ENCODE measurements around the gene MAP3K13. TPM values are rescaled to one million over a fixed set of nuclear protein-coding genes. Genes with fewer than 3 reads are reported as not detected.
A peak's percentile ranks its signal among the peaks of the same experiment; 100 is the strongest.

MAP3K13 gene
- total and polyA plus RNA-seq, 2 of the 13 experiments (the other 11 are each of a cell fraction or from before 2014, with no cell fraction given), result 24.2 to 26.5 TPM

- no peak for TF ChIP-seq SIX1 (CRISPR knock-in tag; IDR thresholded peaks at IDR 0.05; ENCODE audit: borderline replicate concordance)
Measured at GRCh38 chr3:185534511-185534910, 171.6 kb downstream of the MAP3K13 start (continued).

DNA sequence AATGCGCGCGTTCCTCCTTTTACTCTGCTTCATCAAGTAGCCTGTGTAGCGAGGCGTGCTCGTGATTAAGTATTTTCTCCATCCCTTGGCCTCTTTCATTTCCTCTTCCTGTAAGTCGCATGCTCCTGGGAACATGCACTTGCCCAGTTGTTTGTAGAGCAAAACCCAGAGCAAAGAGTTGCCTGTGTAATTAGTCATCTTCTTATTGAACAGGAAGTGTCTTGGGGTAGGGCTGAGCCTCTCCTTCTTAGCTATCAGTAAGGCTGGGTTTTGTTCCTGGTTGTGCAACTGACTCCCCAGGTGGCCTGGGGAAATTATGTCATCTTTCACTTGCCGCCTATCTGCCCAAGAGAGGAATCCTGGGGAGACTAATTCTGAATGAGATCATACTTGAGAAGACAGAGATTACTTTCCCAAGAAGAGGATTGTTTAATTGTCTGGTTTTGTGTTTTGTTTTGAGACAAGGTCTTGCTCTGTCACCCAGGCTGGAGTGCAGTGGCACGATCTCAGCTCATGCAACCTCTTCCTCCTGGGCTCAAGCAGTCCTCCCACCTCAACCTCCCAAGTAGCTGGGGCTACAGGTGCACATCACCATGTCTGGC lies 174.5 kb downstream of the MAP3K13 start:
- POLR2A ChIA-PET, result no interaction called here
- H3K27me3 ChIP-seq (ENCODE audit: control insufficient read depth in 1 of 2, insufficient read depth in 2 of 2, low read length in 2 of 2), result no peaks in the 10 kb centered on the region
- in situ Hi-C loops (cut with HindIII; ENCODE audit: extremely low pct_ligation_motif_present, low pct_unique_long_range_greater_than_20kb) (no loop called here), intact Hi-C loops (cut with micrococcal nuclease; ENCODE audit: unreplicated experiment) (no loop called here)
- H3K4me3 ChIP-seq (replicated peaks in 1 of 3; ENCODE audit: insufficient read depth in 1 of 3, low read depth in 2 of 3, low read length in 3 of 3), result no peak overlapping the region
- peak overlapping the region; percentile 45; the same call in 1 of the 2 replicates for H3K4me2 ChIP-seq (ENCODE audit: low read depth, low read length)
- DNase-seq (ENCODE audit: low spot score) (peak; percentile 10), ATAC-seq (no peak), FAIRE-seq (no peak)
- no peak overlapping the region for H3K27ac ChIP-seq (ENCODE audit: extremely low read length, insufficient read depth, low read length)
- 22% methylated on average over 9 of the region's 9 CpGs for WGBS (ENCODE audit: low lambda C conversion rate)
- no peaks in the 10 kb centered on the region for H3K9me3 ChIP-seq (ENCODE audit: low read length)
- H3K4me1 ChIP-seq (ENCODE audit: insufficient read depth, low read length), result peaks cover 11% of the 10 kb centered on the region; the same call in 1 of the 2 replicates
- no peaks in the 10 kb centered on the region for H3K79me2 ChIP-seq (ENCODE audit: insufficient read depth, low read length)
- H3K9ac ChIP-seq (ENCODE audit: insufficient read depth, low read depth, low read length), result no peak overlapping the region
- H3K36me3 ChIP-seq (replicated peaks in 1 of 2; ENCODE audit: control insufficient read depth in 1 of 2, insufficient read depth in 2 of 2, low read length in 2 of 2), result no peaks in the 10 kb centered on the region
- no peak overlapping the region for H2AFZ ChIP-seq (ENCODE audit: low read length)
- no peaks in the 10 kb centered on the region for H4K20me1 ChIP-seq (ENCODE audit: insufficient read depth, low read length)
- CTCF ChIA-PET (ENCODE audit: low intra/inter-chr PET ratio, low total read pairs), result no interaction called here
- no TSS peak for BruUV-seq (replicated peaks)
- TF ChIP-seq ZMYM3 (CRISPR knock-in tag; IDR thresholded peaks at IDR 0.05) (no peak), ZNF615 (CRISPR knock-in tag; IDR thresholded peaks at IDR 0.05; ENCODE audit: borderline replicate concordance) (no peak), ZNF737 (CRISPR knock-in tag; IDR thresholded peaks at IDR 0.05; ENCODE audit: borderline replicate concordance) (no peak), SRSF1 (optimal IDR thresholded peaks at IDR 0.05; ENCODE audit: low read depth, low read length) (no peak), ZFP82 (CRISPR knock-in tag; IDR thresholded peaks at IDR 0.05; ENCODE audit: borderline replicate concordance) (no peak), ZNF629 (CRISPR knock-in tag; conservative IDR thresholded peaks at IDR 0.05) (no peak), ELF3 (CRISPR knock-in tag; IDR thresholded peaks at IDR 0.05) (peak; percentile 31; the same call in 1 of the 2 replicates), SALL2 (CRISPR knock-in tag; IDR thresholded peaks at IDR 0.05) (no peak), ZNF142 (CRISPR knock-in tag; IDR thresholded peaks at IDR 0.05) (no peak), NAIF1 (CRISPR knock-in tag; IDR thresholded peaks at IDR 0.05; ENCODE audit: borderline replicate concordance) (no peak), LCORL (IDR thresholded peaks at IDR 0.05) (no peak), LCORL (CRISPR knock-in tag; IDR thresholded peaks at IDR 0.05) (no peak)
- TF ChIP-seq, protein P1, sequence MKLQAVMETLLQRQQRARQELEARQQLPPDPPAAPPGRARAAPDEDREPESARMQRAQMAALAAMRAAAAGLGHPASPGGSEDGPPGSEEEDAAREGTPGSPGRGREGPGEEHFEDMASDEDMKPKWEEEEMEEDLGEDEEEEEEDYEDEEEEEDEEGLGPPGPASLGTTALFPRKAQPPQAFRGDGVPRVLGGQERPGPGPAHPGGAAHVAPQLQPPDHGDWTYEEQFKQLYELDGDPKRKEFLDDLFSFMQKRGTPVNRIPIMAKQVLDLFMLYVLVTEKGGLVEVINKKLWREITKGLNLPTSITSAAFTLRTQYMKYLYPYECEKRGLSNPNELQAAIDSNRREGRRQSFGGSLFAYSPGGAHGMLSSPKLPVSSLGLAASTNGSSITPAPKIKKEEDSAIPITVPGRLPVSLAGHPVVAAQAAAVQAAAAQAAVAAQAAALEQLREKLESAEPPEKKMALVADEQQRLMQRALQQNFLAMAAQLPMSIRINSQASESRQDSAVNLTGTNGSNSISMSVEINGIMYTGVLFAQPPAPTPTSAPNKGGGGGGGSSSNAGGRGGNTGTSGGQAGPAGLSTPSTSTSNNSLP (IDR thresholded peaks at IDR 0.05; ENCODE audit: low read depth, low read length), result no peak
- TF ChIP-seq, protein P2, sequence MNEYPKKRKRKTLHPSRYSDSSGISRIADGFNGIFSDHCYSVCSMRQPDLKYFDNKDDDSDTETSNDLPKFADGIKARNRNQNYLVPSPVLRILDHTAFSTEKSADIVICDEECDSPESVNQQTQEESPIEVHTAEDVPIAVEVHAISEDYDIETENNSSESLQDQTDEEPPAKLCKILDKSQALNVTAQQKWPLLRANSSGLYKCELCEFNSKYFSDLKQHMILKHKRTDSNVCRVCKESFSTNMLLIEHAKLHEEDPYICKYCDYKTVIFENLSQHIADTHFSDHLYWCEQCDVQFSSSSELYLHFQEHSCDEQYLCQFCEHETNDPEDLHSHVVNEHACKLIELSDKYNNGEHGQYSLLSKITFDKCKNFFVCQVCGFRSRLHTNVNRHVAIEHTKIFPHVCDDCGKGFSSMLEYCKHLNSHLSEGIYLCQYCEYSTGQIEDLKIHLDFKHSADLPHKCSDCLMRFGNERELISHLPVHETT (CRISPR knock-in tag; conservative IDR thresholded peaks at IDR 0.05), result no peak

Measured in HepG2 (cell line).